ENCODE data around the gene GJC2.

The GJC2 gene

GRCh38 chr1:228159008-228159665 is 9.4 kb downstream of the GJC2 start:
- DNase-seq: no peak

GRCh38 chr1:228160201-228160761 is 10.6 kb downstream of the GJC2 start:
- DNase-seq: no peak

DNA sequence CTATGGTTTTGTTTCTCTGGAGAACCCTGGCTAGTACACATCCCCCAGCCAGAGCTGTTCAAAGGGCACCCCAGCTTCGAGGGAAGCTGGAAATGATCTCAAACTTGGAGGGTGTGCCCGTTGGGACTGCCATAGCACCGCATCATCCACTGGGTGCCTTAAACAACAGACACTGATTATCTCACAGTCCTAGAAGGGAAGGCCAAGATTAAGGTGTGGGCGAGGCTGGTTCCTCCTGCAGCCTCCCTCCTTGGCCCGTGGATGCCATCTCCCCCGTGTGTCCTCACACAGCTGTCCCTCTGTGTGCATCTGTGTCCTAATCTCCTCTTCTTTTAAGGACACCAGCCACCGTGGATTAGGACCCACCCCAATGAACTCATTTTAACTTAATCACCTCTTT is 11.6 kb downstream of the GJC2 start:
- no peak for DNase-seq

GRCh38 chr1:228161866-228162265 is 12.1 kb downstream of the GJC2 start:
- DNase-seq: no peak

DNA sequence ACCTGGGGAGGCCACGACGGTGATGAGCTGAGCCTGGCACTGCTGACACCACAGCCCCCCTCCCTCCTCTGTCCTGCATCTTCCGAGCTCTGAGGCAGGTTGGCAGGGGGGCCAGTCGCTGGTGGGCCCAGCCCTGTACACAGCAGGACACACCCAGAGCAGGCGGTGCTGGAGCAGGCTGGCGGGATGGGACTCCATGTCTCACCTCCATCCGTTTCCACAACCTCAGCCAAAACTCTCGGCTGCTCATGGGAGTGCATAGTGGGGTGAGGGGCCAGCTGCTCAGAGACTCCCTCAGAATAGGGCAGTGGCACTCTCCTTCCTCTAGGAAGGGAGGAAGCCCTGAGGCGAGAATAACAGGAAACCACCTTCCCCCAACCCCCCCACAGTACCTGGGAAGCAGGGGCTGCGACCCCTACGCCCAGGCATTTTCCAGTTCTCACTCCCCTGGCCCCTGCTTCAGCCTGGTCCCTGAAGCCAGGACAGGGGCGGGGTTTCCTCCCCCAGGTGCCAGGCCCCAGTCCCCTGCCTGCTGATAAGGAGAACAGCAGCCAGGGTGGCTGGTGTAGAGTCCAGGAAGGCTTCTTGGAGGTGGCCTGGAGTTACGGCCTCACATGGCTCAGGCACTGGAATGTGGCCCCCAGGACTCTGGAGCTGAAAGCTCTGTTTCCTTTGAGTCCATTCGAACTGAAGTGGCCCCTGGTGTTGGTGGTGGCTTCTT is 12.7 kb downstream of the GJC2 start:
- DNase-seq: no peak

DNA sequence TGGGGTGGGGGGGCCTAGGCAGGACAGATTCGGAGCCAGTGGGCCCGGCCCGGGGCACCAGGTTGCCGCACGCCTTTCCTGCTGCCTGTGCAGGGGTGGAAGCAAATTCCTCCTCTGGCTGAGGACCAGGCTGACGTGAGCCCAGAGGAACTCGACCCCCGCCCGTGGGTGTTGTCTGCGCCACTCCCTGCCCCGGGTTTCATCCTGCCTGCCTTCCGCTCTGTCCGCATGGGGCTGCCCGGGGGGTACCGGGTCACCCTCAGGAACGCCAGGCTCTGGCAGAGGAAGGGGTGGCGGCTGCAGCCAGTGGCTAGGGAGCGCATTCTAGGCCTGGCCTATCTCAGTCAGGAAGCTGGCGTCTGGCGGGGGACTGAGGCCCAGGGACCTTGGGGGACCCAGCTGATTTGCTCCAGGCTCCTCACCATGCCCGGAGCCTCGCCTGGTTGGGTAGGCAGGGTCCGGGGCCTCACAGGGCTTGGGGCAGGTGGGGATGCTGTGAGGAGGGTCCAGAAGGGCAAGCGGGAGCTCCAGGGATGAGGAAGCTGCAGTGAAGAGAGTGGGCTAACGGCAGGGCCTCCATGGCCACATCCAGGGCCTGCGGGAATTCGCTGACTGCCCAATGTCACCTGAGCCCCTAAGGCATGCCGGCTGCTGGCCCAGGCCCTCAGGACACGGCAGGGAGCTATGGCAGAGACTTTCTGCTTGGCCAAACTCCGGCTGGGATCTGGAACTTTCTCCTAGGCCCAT is 13.4 kb downstream of the GJC2 start:
- no peak for DNase-seq

GRCh38 chr1:228163776-228164519 is 14.2 kb downstream of the GJC2 start:
- no peak for DNase-seq

- no peak for DNase-seq
Observed at GRCh38 chr1:228164561-228165371, 15.0 kb downstream of the GJC2 start.

DNA sequence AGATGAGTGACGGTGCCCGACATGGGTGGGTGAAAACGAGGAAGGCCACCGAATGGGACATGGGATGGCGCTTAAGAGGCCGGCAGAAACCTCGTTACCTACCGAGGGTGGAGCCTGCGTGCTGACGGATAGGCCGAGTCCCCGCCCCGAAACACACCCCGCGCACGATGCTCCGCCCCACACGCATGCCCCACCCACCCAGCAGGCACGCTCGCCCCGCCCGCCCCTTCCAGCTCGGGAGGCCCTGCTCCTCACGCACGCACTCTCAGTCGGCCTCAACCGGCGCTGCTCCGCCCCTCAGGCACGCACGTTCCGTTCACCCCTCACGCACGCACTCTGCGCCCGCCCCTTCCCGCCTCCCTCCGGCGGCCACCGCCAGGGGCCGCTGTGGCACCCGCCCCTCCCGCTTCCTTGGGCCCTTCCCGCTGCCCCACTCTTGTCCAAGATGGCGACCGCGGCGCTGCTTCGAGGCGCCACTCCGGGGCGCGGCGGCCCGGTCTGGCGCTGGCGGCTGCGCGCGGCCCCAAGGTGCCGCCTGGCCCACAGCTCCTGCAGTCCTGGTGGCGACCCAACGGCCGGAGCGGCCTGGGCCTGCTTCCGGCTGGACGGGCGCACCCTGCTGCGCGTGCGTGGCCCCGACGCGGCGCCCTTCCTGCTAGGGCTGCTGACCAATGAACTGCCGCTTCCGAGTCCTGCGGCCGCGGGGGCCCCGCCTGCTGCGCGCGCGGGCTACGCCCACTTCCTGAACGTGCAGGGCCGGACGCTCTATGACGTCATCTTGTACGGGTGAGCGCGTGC is 15.8 kb downstream of the GJC2 start, which contains the start of gene IBA57:
Gene IBA57 (plus strand): TSS at position 433 of the 798 bp plus-strand sequence. CDS start 13 bp downstream, at position 446.
- DNase-seq: peak; percentile 83 to 95

DNA sequence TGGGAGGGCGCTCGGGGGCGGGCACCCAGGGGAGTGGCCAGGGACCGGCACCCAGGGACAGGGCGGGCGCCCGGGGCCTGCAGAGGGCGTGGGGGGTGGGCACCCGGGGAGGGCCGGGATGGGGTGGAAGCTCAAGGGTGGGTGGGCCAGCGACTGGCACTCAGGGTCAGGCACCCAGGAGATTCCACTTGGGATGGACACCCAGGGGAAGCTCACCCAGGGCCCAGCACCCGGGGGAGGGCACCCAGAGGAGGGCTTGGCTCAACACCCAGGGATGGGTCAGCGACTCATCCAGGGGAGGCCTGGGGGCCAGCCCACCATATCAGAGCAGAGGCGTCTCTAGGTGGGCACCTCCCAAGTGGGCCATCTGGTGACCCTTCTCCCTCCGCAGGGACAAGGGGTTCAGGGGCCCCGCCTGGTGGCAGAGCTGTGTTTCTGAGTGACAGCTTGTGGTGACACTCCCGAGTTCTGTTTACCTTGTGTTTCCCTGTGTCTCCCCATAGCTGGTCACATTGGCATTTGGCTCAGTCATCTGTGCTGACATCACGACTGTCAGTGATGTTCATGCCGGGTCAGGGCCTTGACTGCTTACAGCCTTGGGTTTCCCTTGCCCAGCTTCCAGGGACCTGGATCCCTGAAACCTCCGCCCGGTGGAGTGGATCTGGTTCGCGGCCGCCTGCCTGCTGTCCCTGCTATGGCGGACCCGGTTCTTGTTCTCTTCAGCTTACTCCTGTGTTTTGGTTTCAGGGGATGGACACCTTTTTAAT is 16.6 kb downstream of the GJC2 start:
- peak in 1 of 2 experiments; percentile 55 for DNase-seq

DNA sequence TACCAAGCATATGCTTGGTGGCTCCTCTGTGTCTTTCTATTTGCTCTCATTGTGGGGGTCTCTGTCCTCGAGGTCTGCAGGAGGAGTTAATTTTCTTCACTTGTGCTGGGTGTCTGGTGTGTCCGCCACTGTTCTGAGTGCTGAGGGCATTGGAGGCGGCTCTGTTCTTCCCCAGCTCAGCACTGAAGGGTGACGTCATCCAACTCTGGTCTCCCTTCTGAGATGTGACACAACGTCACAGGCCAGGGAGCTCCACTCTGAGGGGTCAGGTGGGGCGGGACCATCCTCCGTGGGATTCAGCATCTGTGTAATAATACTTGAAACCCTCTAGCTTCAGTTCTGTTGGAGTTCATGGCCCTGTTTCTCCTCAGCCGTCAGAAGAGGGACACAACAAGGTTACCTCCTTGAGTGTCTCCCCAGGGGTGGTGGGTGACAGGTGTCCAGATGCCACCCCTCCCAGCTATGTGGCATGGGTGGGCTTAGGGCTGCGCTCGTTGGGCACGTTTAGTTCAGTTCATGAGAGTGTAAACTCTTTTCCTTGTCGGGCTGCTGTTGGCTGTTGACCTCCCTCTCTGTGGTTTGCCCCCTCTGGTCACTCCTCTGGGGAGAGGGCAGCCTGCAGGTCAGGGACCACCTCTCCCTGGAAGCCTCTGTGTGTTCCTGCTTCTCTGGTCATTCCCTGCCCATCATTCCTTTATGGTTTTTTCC is 19.0 kb downstream of the GJC2 start:
- DNase-seq: no peak

DNA sequence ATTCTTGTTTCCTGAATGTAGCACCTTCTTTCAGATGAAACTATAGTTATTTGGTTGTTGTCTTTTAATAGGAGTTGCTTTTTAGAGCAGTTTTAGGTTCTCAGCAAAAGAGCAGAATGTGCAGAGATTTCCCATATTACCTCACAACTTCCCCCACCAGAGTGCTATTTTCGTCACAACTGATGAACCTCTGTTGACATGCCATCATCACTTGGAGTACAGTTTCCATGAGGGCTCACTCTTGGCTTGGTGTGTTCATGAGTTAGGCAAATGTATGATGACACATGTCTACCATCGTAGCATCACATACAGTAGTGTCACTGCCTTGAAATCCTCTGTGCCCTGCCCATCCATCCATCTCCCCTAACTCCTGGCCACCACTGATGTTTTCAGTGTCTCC is 19.6 kb downstream of the GJC2 start:
- no peak for DNase-seq

DNA sequence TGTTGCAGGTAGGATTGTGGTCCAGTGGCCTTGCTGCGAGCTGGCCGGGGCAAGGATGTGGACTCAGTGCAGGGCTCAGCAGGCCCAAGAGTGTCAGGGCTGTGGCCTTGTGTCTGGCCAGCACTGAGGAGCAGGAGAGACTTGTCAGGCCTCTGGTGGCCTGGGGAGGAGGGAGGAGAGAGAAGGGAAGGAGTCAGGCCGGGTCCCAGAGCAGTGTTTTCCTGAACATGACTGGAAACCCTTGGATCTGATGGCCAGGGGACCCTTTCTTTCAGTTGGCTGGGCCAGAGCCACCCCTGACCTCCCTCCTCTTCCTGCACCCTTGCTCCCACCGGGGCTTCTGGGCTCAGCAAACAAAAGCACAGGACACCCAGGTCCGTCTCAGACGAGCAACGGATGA is 20.9 kb downstream of the GJC2 start:
- no peak for DNase-seq

DNA sequence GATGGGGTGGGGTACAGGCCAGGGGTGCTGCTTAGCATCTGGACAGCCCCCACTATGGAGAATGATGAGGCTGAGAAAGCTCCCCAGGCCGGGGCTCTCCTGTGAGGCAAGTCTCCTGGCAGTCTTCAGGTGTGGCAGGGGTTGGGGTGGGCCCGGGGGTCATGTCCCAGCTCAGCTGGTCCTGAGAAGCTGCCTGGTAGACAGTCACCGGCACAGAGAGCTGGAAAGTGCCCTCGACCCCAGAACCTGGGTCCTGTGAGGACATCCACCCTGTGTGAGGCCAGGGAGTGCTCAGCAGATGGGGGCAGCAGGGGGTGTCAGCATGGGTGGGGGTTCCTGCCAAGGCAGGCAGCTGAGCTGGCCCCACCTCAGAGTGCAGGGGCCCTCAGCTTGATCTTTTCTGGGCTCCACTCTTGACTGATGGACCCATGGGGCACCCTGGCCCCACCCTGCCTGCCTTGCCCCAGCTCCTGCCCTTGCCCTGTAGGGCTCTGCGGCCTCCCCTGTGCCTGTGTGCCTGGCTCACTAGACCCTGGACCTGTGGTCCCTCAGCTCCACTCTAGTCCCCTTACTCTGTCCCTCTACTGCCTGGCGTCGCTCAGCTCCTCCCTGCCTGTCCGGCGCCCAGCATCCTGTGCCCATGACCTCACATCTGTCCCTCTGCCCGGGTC is 21.6 kb downstream of the GJC2 start:
- DNase-seq: no peak

DNA sequence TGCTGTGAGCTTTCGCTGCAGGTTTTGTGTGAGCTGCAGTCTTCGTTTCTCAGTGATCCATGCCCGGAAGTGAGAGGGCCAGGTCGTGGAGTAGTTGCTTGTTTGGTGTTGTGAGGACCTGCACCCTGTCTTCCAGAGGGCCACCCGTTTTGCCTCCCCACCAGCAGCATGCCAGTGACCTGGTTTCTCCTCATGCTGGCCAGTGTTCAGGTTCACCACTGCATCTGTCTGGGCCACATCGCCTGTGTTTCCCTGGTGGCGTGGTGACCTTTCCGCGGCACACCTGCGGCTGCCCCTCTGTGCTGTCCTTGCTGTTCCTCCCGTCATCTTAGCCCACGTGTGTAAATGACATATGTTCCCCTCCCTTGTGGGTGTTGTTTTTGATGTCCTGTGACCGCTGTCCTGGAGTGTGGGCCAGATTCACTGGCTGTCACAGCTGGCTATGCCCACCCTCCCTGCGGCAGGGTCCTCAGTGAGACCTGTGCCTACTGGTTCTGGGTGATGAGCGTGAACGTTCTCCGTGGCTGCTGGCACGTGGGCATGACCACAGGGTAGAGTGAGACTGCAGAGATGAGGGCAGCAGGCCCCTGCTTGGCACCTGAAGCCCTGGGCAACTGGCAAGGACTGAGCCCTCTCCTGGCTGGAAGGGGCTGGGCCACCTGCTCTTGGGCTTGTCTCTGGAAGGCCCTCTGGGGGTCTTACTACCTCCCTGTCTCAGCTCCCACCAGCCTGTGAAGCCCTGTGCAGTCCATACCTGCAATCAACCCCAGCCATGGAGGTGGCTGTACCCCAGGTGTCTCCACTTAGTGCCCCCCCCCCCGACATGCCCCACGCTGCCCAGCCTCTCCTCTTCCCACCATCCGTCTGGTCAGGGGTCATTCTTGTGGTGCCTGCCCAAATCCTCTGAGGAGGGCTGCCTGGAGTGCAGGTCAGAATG is 23.1 kb downstream of the GJC2 start:
- DNase-seq: no peak

DNA sequence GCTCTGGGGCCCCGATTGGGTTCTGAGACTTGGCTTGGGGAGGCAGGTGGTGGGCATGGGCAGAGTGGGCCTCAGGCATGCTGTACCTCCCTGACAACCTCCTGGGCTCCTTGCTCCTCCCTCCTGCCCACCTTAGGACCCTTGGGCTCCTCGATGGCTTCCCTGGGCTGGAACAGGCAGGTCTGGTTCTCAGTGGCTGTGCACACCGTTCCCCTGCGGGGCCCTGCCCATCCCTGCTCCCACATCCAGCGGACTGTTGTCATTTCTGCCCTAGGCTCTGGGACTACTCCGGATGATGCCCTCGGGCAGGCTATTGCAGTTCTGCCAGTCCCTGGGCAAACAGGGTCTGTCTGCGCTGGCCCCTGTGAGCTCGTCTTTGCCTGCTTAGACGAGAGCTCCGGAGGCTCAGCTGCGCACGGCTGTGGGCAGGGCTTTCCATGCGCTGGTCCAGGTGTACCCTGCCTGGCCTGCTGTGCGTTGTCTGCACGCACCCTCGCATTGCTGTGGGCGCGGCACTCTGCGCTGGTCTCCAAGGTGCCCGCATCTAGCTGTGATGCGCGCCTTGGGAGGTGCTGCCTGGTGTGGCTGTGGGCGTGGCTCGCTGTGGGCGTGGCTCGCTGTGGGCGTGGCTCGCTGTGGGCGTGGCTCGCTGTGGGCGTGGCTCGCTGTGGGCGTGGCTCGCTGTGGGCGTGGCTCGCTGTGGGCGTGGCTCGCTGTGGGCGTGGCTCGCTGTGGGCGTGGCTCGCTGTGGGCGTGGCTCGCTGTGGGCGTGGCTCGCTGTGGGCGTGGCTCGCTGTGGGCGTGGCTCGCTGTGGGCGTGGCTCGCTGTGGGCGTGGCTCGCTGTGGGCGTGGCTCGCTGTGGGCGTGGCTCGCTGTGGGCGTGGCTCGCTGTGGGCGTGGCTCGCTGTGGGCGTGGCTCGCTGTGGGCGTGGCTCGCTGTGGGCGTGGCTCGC is 24.1 kb downstream of the GJC2 start:
- peak; percentile 21 to 69 for DNase-seq

Measured in NCI-H526 (cell line).